Astrocyte (in vitro differentiated cells and primary cell): ENCODE measurements around the gene DUSP2. TPM values are rescaled to one million over a fixed set of nuclear protein-coding genes. Genes with fewer than 3 reads are reported as not detected.
A peak's percentile ranks its signal among the peaks of the same experiment; 100 is the strongest.

ENCODE experiments used
- DNase-seq: peaks from one replicate; pipeline ENCODE4 v3.0.0-alpha.2; 2010; ENCODE audit warnings: low read depth
- FAIRE-seq: peaks from 2 replicates; lab custom pipeline; 2011; peaks lifted over from hg19 to GRCh38; lab: Jason Lieb, UNC
- H2AFZ ChIP-seq: 2 replicates; pipeline ENCODE4 v1.6.0; 2012; ENCODE audit warnings: low read depth, low read length, inconsistent platforms
- H3K27ac ChIP-seq: 2 replicates; pipeline ENCODE4 v1.5.1; 2011; ENCODE audit warnings: low read depth, low read length, inconsistent platforms
- H3K27me3 ChIP-seq: 2 replicates; pipeline ENCODE4 v1.6.0; 2011; ENCODE audit warnings: low read length, inconsistent platforms; ENCODE audit not compliant: insufficient read depth
- H3K36me3 ChIP-seq: 2 replicates; pipeline ENCODE4 v1.5.1; 2011; ENCODE audit warnings: low read length, inconsistent platforms; ENCODE audit not compliant: insufficient read depth
- H3K4me1 ChIP-seq: 2 replicates; pipeline ENCODE4 v1.5.1; 2011; ENCODE audit warnings: low read length, inconsistent platforms; ENCODE audit not compliant: insufficient read depth
- H3K4me2 ChIP-seq: 2 replicates; pipeline ENCODE4 v1.6.0; 2012; ENCODE audit warnings: low read length, inconsistent platforms
- H3K4me3 ChIP-seq: 2 replicates; pipeline ENCODE4 v1.5.1; 2011; ENCODE audit warnings: low read depth, mild to moderate bottlenecking, low read length, inconsistent platforms; ENCODE audit not compliant: insufficient read depth
- H3K79me2 ChIP-seq: 2 replicates; pipeline ENCODE4 v1.6.0; 2012; ENCODE audit warnings: mild to moderate bottlenecking, low read length, inconsistent platforms; ENCODE audit not compliant: insufficient read depth
- H3K9ac ChIP-seq: 2 replicates; pipeline ENCODE4 v1.6.0; 2012; ENCODE audit warnings: mild to moderate bottlenecking, low read length, inconsistent platforms
- H3K9me3 ChIP-seq: 2 replicates; pipeline ENCODE4 v1.5.1; 2012; ENCODE audit warnings: low read depth, mild to moderate bottlenecking, low read length, inconsistent platforms; ENCODE audit not compliant: insufficient read depth
- H4K20me1 ChIP-seq: 2 replicates; pipeline ENCODE4 v1.6.0; 2012; ENCODE audit warnings: low read length, inconsistent platforms; ENCODE audit not compliant: insufficient read depth
- H3K27ac Mint-ChIP-seq: one replicate; pipeline ENCODE4 v1.8.0; 2021; ENCODE audit warnings: mild to moderate bottlenecking, mixed read lengths; ENCODE audit not compliant: unreplicated experiment
- H3K27me3 Mint-ChIP-seq: one replicate; pipeline ENCODE4 v1.8.0; 2021; ENCODE audit warnings: low read depth, mixed read lengths; ENCODE audit not compliant: unreplicated experiment
- H3K36me3 Mint-ChIP-seq: one replicate; pipeline ENCODE4 v1.8.0; 2021; ENCODE audit warnings: low read depth, mixed read lengths; ENCODE audit not compliant: unreplicated experiment
- H3K4me1 Mint-ChIP-seq: one replicate; pipeline ENCODE4 v1.8.0; 2021; ENCODE audit warnings: low read depth, mixed read lengths; ENCODE audit not compliant: unreplicated experiment
- H3K4me3 Mint-ChIP-seq: one replicate; pipeline ENCODE4 v1.8.0; 2021; ENCODE audit warnings: mild to moderate bottlenecking, moderate library complexity, mixed read lengths; ENCODE audit not compliant: unreplicated experiment
- H3K9me3 Mint-ChIP-seq: one replicate; pipeline ENCODE4 v1.8.0; 2021; ENCODE audit warnings: mild to moderate bottlenecking, mixed read lengths; ENCODE audit not compliant: unreplicated experiment
- EZH2 ChIP-seq: IDR thresholded peaks from 2 replicates; pipeline ENCODE4 v1.6.1; 2012; ENCODE audit warnings: mild to moderate bottlenecking, low read length, inconsistent platforms; ENCODE audit not compliant: insufficient read depth
- total RNA-seq: library from RNA; stranded (reverse); gene quantifications from 2 replicates; pipeline ENCODE4 v1.2.1, GENCODE V29; 2021
- TF ChIP-seq, protein P1 (sequence below): IDR thresholded peaks from 2 replicates; pipeline ENCODE4 v1.5.1; 2011; ENCODE audit warnings: low read depth, mild to moderate bottlenecking, inconsistent platforms, low read length, moderate library complexity; ENCODE audit not compliant: insufficient read depth

Gene DUSP2
- total RNA-seq, 1 donor from 2014 or later, result 0.95 TPM

DNA sequence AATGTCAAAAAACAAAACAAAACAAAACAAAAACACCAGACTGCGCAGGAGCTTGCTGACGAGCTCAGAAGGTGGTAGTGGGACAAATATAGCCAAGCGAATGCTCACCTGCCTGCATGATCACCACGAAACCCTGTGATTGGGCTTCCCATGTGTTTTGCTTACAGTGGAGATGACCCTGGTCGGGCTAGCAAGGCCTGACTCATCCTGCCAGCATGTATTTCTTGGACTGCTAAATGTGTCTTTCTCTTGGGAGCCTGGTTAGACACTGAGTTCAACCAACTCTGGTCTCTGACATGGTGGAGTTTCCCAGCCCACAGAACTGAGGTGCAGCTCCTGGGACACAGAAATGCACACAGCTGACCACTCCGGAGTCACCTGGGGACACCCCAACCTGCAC is 30.7 kb upstream of the DUSP2 start:
- Histone ChIP-seq H3K27ac (no peak overlapping the region), H2AFZ (no peak overlapping the region), H3K4me1 (peaks cover 6% of the 10 kb centered on the region), H3K36me3 (no peaks in the 10 kb centered on the region), H3K9ac (no peak overlapping the region), H3K9me3 (no peaks in the 10 kb centered on the region), H3K4me2 (peak overlapping the region; percentile 55), H3K4me3 (no peak overlapping the region), H3K27me3 (no peaks in the 10 kb centered on the region), H4K20me1 (no peaks in the 10 kb centered on the region), H3K79me2 (no peaks in the 10 kb centered on the region)
- Mint-ChIP-seq H3K27me3 (peaks cover 7% of the 10 kb centered on the region), H3K4me3 (no peak overlapping the region), H3K4me1 (peaks cover 7% of the 10 kb centered on the region), H3K9me3 (peaks cover 4% of the 10 kb centered on the region), H3K27ac (no peak overlapping the region), H3K36me3 (peaks cover 1% of the 10 kb centered on the region)
- no peak for TF ChIP-seq EZH2
- TF ChIP-seq, protein P1, sequence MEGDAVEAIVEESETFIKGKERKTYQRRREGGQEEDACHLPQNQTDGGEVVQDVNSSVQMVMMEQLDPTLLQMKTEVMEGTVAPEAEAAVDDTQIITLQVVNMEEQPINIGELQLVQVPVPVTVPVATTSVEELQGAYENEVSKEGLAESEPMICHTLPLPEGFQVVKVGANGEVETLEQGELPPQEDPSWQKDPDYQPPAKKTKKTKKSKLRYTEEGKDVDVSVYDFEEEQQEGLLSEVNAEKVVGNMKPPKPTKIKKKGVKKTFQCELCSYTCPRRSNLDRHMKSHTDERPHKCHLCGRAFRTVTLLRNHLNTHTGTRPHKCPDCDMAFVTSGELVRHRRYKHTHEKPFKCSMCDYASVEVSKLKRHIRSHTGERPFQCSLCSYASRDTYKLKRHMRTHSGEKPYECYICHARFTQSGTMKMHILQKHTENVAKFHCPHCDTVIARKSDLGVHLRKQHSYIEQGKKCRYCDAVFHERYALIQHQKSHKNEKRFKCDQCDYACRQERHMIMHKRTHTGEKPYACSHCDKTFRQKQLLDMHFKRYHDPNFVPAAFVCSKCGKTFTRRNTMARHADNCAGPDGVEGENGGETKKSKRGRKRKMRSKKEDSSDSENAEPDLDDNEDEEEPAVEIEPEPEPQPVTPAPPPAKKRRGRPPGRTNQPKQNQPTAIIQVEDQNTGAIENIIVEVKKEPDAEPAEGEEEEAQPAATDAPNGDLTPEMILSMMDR, result no peak
- FAIRE-seq (no peak), DNase-seq (peak; percentile 71)

DNA sequence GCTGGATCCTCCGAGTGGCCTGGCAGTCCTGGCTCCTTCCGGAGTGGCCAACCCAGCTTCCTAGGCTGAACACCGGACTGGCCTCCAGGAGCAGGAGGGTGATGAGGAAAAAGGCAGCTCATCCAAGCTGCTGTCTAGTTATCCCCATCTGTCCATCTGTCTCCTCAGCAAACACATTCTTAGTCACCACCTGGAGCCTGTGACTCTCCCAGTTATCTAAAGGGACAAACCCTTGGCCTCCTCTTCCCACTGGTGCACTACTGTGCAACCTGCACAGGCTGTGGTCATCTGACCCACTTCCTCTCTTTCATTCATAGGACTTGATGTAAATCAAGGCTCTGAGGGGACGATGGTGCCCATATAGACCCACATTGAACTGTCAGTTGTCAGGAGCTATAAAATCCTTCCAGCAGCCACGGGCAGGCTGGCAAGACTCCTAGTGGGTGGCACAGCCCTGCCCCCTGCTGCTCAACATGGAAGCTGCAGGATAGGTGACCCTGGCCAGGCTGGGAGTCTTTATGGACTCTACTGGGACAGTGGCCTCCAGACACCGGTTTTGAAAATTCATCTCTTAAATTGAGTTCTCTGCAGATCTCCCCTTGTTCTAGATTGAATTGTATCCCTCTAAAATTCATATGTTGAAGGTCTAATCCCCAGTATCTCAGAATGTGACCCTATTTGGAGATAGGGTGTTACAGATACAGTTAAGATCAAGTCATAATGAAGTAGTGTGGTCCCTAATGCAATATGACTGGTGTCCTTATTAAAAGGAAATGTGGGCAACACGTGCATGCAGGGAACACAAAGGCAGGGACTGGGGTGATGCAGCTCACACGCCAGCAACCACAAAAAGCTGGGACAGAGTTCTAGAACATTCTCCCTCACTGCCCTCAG is 29.3 kb upstream of the DUSP2 start:
- Histone ChIP-seq H3K36me3 (no peaks in the 10 kb centered on the region), H4K20me1 (no peaks in the 10 kb centered on the region), H3K4me2 (no peak overlapping the region), H3K79me2 (no peaks in the 10 kb centered on the region), H3K9ac (no peak overlapping the region), H3K4me1 (peaks cover 6% of the 10 kb centered on the region), H3K9me3 (peaks cover 3% of the 10 kb centered on the region), H3K4me3 (no peak overlapping the region), H2AFZ (no peak overlapping the region), H3K27ac (no peak overlapping the region), H3K27me3 (no peaks in the 10 kb centered on the region)
- Mint-ChIP-seq H3K4me1 (peaks cover 7% of the 10 kb centered on the region), H3K9me3 (peaks cover 4% of the 10 kb centered on the region), H3K27me3 (peaks cover 7% of the 10 kb centered on the region), H3K36me3 (peaks cover 1% of the 10 kb centered on the region), H3K27ac (no peak overlapping the region), H3K4me3 (no peak overlapping the region)
- DNase-seq (peak; percentile 16), FAIRE-seq (no peak)
- TF ChIP-seq EZH2, result no peak
- TF ChIP-seq, protein P1, result peak; percentile 78

DNA sequence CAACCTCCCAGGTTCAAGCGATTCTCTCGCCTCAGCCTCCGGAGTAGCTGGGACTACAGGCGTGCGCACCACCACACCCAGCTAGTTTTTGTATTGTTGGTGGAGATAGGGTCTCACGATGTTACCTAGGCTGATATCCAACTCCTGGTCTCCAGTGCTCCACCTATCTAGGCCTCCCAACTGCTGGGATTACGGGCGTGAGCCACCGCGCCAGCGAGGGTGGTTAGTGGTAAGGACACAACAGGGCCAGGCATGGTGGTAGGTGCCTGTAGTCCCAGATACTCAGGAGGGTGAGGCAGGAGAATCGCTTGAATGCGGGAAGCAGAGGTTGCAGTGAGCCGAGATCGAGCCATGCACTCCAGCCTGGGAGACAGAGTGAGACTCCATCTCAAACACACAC is 26.6 kb upstream of the DUSP2 start:
- Histone ChIP-seq H3K4me1 (peaks cover 10% of the 10 kb centered on the region), H3K27me3 (no peaks in the 10 kb centered on the region), H3K9me3 (peaks cover 3% of the 10 kb centered on the region), H3K4me3 (no peak overlapping the region), H2AFZ (no peak overlapping the region), H3K4me2 (no peak overlapping the region), H3K79me2 (no peaks in the 10 kb centered on the region), H4K20me1 (no peaks in the 10 kb centered on the region), H3K27ac (no peak overlapping the region), H3K36me3 (no peaks in the 10 kb centered on the region), H3K9ac (no peak overlapping the region)
- no peak overlapping the region for H3K4me3 Mint-ChIP-seq
- peaks cover 4% of the 10 kb centered on the region for H3K9me3 Mint-ChIP-seq
- TF ChIP-seq EZH2, result no peak
- TF ChIP-seq, protein P1, result no peak
- peaks cover 10% of the 10 kb centered on the region for H3K27me3 Mint-ChIP-seq
- H3K36me3 Mint-ChIP-seq, result peaks cover 1% of the 10 kb centered on the region
- no peak overlapping the region for H3K27ac Mint-ChIP-seq
- no peak for DNase-seq
- no peak for FAIRE-seq
- H3K4me1 Mint-ChIP-seq, result peaks cover 6% of the 10 kb centered on the region
